ENCODE results near the gene EFNA4. TPM values are rescaled to one million over a fixed set of nuclear protein-coding genes. Genes with fewer than 3 reads are reported as not detected.

The EFNA4 gene
- total RNA-seq, 2 donors from 2014 or later, result 4.7 to 5.6 TPM

DNA sequence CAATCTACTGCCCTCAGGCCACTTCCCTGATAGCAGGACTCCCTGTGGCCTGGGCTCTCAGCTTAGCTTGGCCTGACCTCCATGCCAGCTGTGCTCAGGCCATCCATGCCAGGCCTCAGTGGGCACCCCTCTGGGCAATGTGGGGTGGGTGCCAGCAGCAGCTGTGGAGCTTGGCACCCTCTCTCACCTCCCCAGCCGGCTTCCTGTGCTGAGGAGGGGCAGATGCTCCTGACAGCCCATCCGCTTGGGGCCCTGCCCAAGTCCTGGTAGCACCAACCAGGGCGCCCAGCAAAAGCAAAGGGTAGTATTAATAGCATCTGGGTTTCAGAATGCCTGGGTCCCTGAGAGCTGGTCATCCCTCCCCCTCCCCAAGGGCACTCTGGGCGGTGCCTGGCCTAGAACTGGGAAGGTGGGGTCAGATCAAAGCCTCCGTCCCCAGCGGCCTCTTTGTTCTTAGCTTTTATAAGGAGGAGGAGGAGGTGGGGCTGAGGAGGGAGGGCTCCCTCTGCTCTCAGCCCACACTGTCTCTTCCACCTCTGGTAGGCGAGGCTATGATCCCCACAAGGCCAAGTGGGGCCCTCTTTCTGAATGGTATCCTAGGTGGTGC, 6.1 kb downstream of the EFNA4 start:
- TF ChIP-seq, protein P1, sequence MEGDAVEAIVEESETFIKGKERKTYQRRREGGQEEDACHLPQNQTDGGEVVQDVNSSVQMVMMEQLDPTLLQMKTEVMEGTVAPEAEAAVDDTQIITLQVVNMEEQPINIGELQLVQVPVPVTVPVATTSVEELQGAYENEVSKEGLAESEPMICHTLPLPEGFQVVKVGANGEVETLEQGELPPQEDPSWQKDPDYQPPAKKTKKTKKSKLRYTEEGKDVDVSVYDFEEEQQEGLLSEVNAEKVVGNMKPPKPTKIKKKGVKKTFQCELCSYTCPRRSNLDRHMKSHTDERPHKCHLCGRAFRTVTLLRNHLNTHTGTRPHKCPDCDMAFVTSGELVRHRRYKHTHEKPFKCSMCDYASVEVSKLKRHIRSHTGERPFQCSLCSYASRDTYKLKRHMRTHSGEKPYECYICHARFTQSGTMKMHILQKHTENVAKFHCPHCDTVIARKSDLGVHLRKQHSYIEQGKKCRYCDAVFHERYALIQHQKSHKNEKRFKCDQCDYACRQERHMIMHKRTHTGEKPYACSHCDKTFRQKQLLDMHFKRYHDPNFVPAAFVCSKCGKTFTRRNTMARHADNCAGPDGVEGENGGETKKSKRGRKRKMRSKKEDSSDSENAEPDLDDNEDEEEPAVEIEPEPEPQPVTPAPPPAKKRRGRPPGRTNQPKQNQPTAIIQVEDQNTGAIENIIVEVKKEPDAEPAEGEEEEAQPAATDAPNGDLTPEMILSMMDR (IDR thresholded peaks at IDR 0.05), result no peak
- TF ChIP-seq POLR2A (IDR thresholded peaks at IDR 0.05), result no peak
- Histone ChIP-seq H3K27me3 (no peaks in the 10 kb centered on the region), H3K9me3 (no peaks in the 10 kb centered on the region), H3K36me3 (replicated peaks in 1 of 2; ENCODE audit: insufficient read depth in 1 of 2, low read depth in 2 of 2) (no peaks in the 10 kb centered on the region), H3K4me3 (no peak overlapping the region), H3K27ac (no peak overlapping the region), H3K4me1 (peaks cover 21% of the 10 kb centered on the region)
- ATAC-seq, result no peak
- intact Hi-C loops (cut with DNase I), result no loop called here
- 76 to 100% methylated on average over 2 to 7 of the region's 7 CpGs for WGBS, 2 donors
- DNase-seq, result no peak

DNA sequence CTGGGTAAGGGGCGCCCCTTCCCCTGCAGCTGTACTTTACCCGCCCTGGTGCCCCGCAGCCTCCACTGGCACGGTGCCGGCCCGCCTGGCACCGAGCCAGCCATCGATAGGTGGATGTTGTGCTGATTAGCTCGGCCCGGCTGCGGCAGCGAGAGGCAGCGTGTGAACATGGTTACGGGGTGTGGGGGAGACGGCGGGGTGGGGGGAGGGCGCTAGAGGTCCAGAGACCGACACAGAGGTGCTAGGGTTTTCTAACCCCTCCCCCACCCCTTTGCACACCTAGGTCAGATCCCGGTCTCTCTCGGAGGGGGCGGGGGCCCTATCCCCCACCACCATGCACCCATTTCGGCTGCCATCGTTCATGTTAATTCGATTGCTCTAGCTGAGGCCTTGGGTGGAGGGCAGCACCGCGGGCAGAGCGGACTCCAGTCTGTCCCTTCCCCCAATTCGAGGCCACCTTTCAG, 6.7 kb downstream of the EFNA4 start:
- intact Hi-C loops (cut with DNase I), result no loop called here
- DNase-seq (no peak), ATAC-seq (no peak)
- no peak overlapping the region for H3K27ac ChIP-seq
- H3K27me3 ChIP-seq, result no peaks in the 10 kb centered on the region
- H3K36me3 ChIP-seq (replicated peaks in 1 of 2; ENCODE audit: insufficient read depth in 1 of 2, low read depth in 2 of 2), result no peaks in the 10 kb centered on the region
- no peaks in the 10 kb centered on the region for H3K9me3 ChIP-seq
- peaks cover 16% of the 10 kb centered on the region for H3K4me1 ChIP-seq
- WGBS, 2 donors, result 20 to 39% methylated on average over 5 to 19 of the region's 28 CpGs
- no peak overlapping the region for H3K4me3 ChIP-seq
- no peak for TF ChIP-seq POLR2A (IDR thresholded peaks at IDR 0.05)
- TF ChIP-seq, protein P1 (IDR thresholded peaks at IDR 0.05), result no peak

DNA sequence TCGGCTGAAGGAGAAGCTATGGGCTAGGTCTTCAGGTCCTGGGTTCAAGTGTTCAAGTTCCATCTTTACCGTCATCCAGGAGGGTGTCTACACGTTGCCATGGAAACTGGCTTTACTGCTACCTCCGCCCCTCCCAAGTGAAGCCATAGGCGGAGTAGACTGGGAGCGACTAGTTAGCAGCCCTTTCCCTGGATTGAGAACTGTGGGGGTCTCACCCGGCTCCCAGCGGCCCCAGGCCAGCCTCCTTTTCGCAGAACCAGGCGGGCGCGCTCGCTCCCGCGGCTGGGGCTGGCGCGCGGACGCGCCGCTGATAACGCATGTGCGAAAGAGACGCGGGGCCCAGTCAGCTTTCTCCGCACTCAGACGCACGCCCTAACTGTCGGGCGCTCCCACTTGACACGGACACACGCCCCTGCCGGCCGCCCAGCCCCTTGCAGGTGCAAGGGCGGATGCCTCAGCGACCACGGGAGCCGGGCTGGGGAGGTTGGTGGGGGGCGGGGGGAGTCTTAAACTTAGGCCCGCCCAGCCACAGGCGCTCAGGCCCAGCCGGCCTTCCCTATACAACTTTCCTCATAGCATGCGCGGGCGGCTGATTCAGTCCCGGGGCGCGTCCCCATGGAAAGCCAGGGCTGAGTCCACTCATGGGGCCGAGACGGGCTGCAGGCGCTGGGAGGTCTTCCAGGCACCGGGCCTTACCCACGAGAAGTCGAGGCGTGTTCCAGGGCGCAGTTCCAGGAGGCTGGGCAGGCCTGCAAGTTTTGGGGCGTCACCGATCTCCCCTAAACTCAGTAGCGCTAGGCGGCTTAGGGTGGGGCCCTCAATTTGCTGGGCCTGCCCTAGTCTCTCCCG, 7.4 kb downstream of the EFNA4 start:
- H3K27ac ChIP-seq, result peak overlapping the region in 2 of 4 donors; percentile 35 to 48
- peaks cover 16% of the 10 kb centered on the region for H3K4me1 ChIP-seq
- intact Hi-C loops (cut with DNase I), result no loop called here
- no peaks in the 10 kb centered on the region for H3K9me3 ChIP-seq
- no peak overlapping the region for H3K4me3 ChIP-seq
- TF ChIP-seq POLR2A (IDR thresholded peaks at IDR 0.05), result peak in 2 of 3 donors; percentile 10 to 20
- TF ChIP-seq, protein P1 (IDR thresholded peaks at IDR 0.05), result peak; percentile 29 to 63 (median 49)
- no peaks in the 10 kb centered on the region for H3K36me3 ChIP-seq (replicated peaks in 1 of 2; ENCODE audit: insufficient read depth in 1 of 2, low read depth in 2 of 2)
- peak; percentile 72 to 83 (median 81) for DNase-seq
- no peaks in the 10 kb centered on the region for H3K27me3 ChIP-seq
- peak; percentile 90 for ATAC-seq
- 10 to 36% methylated on average over 8 to 61 of the region's 61 CpGs for WGBS, 2 donors

DNA sequence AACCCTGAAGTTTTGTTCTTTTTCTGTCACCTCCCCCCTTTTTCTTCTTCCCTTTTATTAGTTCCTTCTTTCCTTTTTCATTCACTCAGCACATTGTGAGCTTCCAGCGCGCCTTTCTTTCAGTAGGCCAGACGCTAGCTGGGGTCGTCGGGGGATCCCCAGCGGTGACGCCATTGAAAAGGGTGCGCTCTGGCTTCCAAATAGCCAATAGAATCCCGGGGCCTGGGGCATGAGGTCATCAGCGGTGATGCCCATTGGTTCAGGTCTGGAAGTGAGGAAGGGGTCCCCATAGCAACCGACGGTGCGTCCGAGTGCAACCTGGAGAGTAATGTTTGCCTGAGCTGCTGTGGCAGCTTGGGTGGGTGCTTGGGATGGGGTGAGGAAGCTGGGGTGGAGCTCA, 8.2 kb downstream of the EFNA4 start:
- 74 to 84% methylated on average over 14 of the region's 14 CpGs for WGBS, 2 donors
- H3K9me3 ChIP-seq, result no peaks in the 10 kb centered on the region
- DNase-seq (no peak), ATAC-seq (no peak)
- intact Hi-C loops (cut with DNase I), result no loop called here
- no peak overlapping the region for H3K4me3 ChIP-seq
- peaks cover 16% of the 10 kb centered on the region for H3K4me1 ChIP-seq
- no peak for TF ChIP-seq POLR2A (IDR thresholded peaks at IDR 0.05)
- TF ChIP-seq, protein P1 (IDR thresholded peaks at IDR 0.05), result no peak
- no peak overlapping the region for H3K27ac ChIP-seq
- H3K36me3 ChIP-seq (replicated peaks in 1 of 2; ENCODE audit: insufficient read depth in 1 of 2, low read depth in 2 of 2), result no peaks in the 10 kb centered on the region
- H3K27me3 ChIP-seq, result no peaks in the 10 kb centered on the region

Data from body of pancreas (tissue), 4 donors.